Lower lobe of right lung (tissue), 2 donors: ENCODE measurements around the gene PLIN4. TPM values are rescaled to one million over a fixed set of nuclear protein-coding genes. Genes with fewer than 3 reads are reported as not detected.

Experiments used
- ATAC-seq, 2 donors: fragments of 200-7000 bp; cut with Tn5 transposase; one replicate each; pipeline ENCODE4 v1.9.1; 2020 to 2022; ENCODE audit warnings: mild to moderate bottlenecking in 2 of 2, moderate library complexity in 2 of 2
- DNase-seq: peaks from one replicate; pipeline ENCODE4 v3.0.0-alpha.2; 2020
- H3K27ac ChIP-seq: fragments of 200-600 bp; one replicate; pipeline ENCODE4 v1.8.0; 2022
- H3K27me3 ChIP-seq: fragments of 200-600 bp; one replicate; pipeline ENCODE4 v1.8.0; 2022; ENCODE audit warnings: low read depth
- H3K36me3 ChIP-seq: fragments of 200-600 bp; one replicate; pipeline ENCODE4 v1.8.0; 2022; ENCODE audit warnings: mild to moderate bottlenecking
- H3K4me1 ChIP-seq: fragments of 200-600 bp; one replicate; pipeline ENCODE4 v1.8.0; 2022
- H3K4me3 ChIP-seq: fragments of 200-600 bp; one replicate; pipeline ENCODE4 v1.8.0; 2022; ENCODE audit warnings: mild to moderate bottlenecking
- H3K9me3 ChIP-seq: fragments of 200-600 bp; one replicate; pipeline ENCODE4 v1.8.0; 2022
- CTCF ChIP-seq: fragments of 200-600 bp; IDR thresholded peaks from one replicate; pipeline ENCODE4 v1.8.0; 2022; ENCODE audit warnings: antibody characterized with exemption, mild to moderate bottlenecking
- intact Hi-C: fragments of 100-400 bp; cut with DNase I; formaldehyde crosslinking; loops from one replicate; pipeline ENCODE4 v1.11.0; 2022
- total RNA-seq: library from RNA; stranded (reverse); fragmentation: NEBNext Ultra II Directional; extraction: Animal tissue kit (Norgen Biotek cat#: 25700); gene quantifications from one replicate; pipeline ENCODE4 v1.2.1, GENCODE V29; 2021
- donor health status: DM: no; HTN: yes; CAD: no; lungs with severe emphysema.

Gene PLIN4
- total RNA-seq, 1 donor from 2014 or later: 4.6 TPM

DNA sequence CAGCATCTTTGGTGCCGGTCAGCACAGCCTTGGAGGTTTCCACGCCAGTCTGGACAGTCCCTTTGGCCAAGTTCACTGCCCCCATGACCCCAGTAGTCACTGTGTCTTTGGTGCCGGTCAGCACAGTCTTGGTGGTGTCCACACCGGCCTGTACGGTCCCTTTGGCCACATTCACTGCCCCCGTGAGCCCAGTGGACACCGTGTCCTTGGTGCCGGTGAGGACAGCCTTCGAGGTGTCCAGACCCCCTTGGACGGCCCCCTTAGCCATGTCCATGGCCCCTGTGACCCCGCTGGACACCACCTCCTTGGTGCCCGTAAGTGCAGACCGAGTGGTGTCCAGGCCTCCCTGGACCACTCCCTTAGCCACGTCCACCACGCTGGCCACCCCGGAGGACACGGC, 5.0 kb downstream of the PLIN4 start:
- peak in 1 of 2 donors; percentile 21 for ATAC-seq
- TF ChIP-seq CTCF: no peak
- intact Hi-C loops: no loop called here
- Histone ChIP-seq H3K36me3 (no peaks in the 10 kb centered on the region), H3K27ac (no peak overlapping the region), H3K9me3 (no peaks in the 10 kb centered on the region), H3K4me1 (no peaks in the 10 kb centered on the region), H3K4me3 (no peak overlapping the region), H3K27me3 (peaks cover 5% of the 10 kb centered on the region)
- DNase-seq: no peak

DNA sequence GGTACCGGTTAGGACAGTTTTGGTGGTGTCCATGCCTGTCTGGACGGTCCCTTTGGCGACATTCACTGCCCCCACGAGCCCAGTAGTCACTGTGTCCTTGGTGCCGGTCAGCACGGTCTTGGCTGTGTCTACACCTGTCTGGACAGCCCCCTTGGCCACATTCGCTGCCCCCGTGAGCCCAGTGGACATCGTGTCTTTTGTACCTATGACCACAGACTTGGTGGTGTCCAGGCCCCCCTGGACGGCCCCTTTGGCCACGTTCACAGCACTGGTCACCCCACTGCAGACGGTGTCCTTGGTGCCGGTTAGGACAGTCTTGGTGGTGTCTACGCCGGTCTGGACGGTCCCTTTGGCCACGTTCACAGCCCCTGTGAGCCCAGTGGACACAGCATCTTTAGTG, 6.2 kb downstream of the PLIN4 start:
- no peak overlapping the region for H3K27ac ChIP-seq
- H3K4me3 ChIP-seq: no peak overlapping the region
- H3K36me3 ChIP-seq: no peaks in the 10 kb centered on the region
- intact Hi-C loops: no loop called here
- no peaks in the 10 kb centered on the region for H3K27me3 ChIP-seq
- TF ChIP-seq CTCF: no peak
- DNase-seq: no peak
- ATAC-seq: no peak
- no peaks in the 10 kb centered on the region for H3K4me1 ChIP-seq
- H3K9me3 ChIP-seq: no peaks in the 10 kb centered on the region

DNA sequence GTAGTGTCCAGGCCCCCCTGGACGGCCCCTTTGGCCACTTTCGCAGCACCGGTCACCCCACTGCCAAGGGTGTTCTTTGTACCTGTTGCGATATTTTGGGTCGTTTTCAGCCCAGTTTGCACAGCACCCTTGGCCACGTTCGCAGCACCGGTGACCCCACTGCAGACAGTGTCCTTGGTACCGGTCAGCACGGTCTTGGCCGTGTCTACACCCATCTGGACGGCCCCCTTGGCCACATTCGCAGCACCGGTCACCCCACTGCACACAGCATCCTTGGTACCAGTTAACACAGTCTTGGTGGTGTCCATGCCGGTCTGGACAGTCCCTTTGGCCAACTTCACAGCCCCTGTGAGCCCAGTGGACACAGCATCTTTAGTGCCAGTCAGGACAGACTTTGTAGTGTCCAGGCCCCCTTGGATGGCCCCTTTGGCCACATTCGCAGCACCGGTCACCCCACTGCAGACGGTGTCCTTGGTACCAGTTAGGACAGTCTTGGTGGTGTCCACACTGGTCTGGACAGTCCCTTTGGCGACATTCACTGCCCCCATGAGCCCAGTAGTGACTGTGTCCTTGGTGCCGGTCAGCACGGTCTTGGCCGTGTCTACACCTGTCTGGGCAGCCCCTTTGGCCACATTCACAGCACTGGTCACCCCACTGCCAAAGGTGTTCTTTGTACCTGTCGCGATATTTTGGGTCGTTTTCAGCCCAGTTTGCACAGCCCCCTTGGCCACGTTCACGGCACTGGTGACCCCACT, 6.8 kb downstream of the PLIN4 start:
- no peaks in the 10 kb centered on the region for H3K4me1 ChIP-seq
- ATAC-seq (peak in 1 of 2 donors; percentile 24), DNase-seq (no peak)
- intact Hi-C loops: no loop called here
- no peaks in the 10 kb centered on the region for H3K9me3 ChIP-seq
- no peak overlapping the region for H3K4me3 ChIP-seq
- H3K36me3 ChIP-seq: no peaks in the 10 kb centered on the region
- no peaks in the 10 kb centered on the region for H3K27me3 ChIP-seq
- no peak for TF ChIP-seq CTCF
- H3K27ac ChIP-seq: no peak overlapping the region

GRCh38 chr19:4510435-4511255, 7.6 kb downstream of the PLIN4 start:
- H3K27ac ChIP-seq: no peak overlapping the region
- no peaks in the 10 kb centered on the region for H3K9me3 ChIP-seq
- intact Hi-C loops: no loop called here
- H3K4me1 ChIP-seq: no peaks in the 10 kb centered on the region
- no peak for DNase-seq
- no peaks in the 10 kb centered on the region for H3K27me3 ChIP-seq
- H3K36me3 ChIP-seq: no peaks in the 10 kb centered on the region
- peak in 1 of 2 donors; percentile 8 for ATAC-seq
- TF ChIP-seq CTCF: no peak
- H3K4me3 ChIP-seq: no peak overlapping the region

DNA sequence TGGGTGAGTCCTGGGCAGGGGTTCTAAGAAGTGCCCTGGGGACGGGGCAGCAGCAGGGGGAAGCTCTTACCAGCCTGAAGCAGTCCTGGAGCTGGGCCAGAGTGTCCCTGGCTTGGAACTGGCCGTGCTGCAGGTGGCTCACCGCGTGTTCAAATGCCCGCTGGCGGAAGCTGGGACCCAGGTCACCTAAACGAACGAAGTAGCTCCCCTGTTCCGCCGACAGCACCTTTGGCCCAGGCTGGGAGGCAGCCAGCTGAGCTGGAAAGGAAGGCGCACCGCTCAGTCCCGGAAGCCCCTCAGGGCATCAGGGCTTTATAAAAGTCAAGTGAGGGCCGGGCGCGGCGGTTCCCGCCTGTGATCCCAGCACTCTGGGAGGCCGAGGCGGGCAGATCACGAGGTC, 9.6 kb downstream of the PLIN4 start:
- intact Hi-C loops: no loop called here
- no peak overlapping the region for H3K27ac ChIP-seq
- no peaks in the 10 kb centered on the region for H3K4me1 ChIP-seq
- no peak for DNase-seq
- H3K36me3 ChIP-seq: peaks cover 2% of the 10 kb centered on the region
- ATAC-seq: no peak
- H3K27me3 ChIP-seq: no peaks in the 10 kb centered on the region
- H3K9me3 ChIP-seq: no peaks in the 10 kb centered on the region
- TF ChIP-seq CTCF: no peak
- H3K4me3 ChIP-seq: no peak overlapping the region
